Measurements from ENCODE around the gene APOB. TPM values are rescaled to one million over a fixed set of nuclear protein-coding genes. Genes with fewer than 3 reads are reported as not detected.

Gene APOB
- total RNA-seq, 2 experiments from 2014 or later, result not detected

DNA sequence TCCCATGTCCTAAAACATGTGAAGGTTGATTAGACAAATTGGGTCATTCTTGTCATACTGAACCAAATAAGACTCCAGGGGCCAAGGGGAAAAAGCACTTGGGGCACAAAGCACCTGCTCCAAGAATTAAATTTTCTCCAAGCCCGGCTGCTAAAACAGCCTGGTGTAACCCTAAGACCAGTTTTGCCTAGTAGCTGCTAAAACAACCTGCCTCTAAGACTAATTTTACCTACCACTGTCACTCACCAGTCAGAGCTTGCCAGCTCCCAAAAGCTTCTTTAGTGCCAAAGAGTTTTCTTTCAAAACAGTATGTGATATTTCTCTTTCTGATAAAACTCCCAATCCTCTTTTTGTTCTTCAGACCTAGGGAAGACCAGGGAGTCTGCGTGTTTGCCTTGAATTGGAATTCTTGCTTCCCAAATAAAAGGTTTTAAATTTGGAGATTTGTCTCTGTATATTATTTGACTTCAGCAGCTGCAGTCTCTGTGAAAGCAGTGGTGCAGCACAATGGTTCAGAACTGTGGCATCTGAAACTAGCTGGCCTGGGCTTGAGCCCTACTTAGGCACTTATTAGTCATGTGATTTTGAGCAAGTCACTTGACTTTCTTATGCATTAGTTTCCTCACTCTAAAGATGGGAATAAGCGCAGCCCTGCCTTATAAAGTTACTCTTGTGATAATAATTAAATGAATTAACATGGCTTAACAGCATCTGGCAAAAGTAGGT lies 16.2 kb upstream of the APOB start:
- POLR2A ChIA-PET, result no interaction called here
- no peak overlapping the region for H3K27ac Mint-ChIP-seq

DNA sequence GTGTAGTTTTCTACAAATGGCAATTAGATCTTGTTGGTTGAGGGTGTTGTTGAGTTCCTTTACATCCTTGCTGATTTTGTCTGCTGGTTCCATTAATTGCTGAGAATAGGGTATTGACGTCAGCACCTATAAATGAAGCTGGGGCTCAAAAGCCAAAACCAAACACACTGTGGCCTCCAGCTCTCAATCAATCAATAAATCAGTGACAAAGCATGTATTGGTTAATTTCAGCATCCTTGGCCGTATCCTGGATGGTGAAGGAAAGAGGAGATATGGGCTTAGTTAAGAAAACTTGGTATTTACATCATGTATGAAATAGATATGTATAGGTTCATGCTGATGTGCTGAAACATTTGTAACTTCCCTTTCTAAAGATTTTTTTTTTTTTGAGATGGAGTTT lies 13.2 kb upstream of the APOB start:
- DNase-seq, result no peak
- Mint-ChIP-seq H3K4me1 (no peaks in the 10 kb centered on the region), H3K27ac (no peak overlapping the region), H3K4me3 (no peak overlapping the region), H3K27me3 (no peaks in the 10 kb centered on the region), H3K9me3 (no peaks in the 10 kb centered on the region), H3K36me3 (no peaks in the 10 kb centered on the region)
- POLR2A ChIA-PET, result no interaction called here
- no peak for ATAC-seq (ENCODE audit: low read depth)

More for the DNA sequence above, 16.2 kb upstream of the APOB start:
- DNase-seq (no peak), ATAC-seq (ENCODE audit: low read depth) (no peak)
- Mint-ChIP-seq H3K4me1 (no peaks in the 10 kb centered on the region), H3K4me3 (no peak overlapping the region), H3K36me3 (no peaks in the 10 kb centered on the region), H3K27me3 (no peaks in the 10 kb centered on the region), H3K9me3 (no peaks in the 10 kb centered on the region)

DNA sequence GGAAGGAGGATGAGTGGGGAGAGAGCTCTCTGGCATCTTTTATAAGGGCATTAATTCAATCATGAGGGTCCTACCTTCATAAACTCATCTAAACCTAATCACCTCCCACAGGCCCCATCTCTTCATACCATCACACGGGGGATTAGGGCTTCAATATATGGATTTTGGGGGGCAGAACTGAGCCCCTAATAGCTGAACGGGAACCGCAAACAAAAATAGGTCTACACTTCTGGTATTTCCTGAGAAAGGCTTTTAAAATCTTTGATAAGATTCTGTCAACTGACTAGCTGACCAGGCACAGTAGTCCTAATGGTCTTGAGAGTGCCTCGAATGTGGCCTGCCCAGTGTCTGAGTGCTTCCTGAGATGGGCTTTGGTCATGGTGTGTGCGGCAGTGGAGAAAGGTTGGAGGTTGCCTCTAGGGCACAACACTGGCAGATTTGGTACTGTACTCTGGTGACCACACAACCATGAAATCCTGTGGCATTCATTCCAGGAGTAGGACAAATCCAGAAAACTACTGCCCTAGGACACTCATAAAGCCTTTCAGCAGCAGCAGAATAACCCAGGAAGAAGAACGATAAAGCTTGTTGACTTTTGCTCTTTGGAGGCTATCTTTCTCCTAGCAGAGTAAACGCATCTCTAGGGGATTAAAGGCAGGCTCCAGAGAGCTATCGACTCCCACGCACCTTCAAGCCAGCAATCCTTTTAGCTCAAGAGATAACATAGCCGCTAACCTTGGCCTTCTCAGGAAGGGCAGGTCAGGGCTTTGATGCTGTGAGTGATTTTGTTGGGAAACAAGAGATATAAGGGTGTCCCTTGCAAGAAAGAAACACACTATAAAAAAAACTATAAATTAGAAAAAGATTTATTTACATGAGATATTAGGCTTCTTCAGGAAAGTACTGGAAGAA lies 12.3 kb upstream of the APOB start:
- no peak overlapping the region for H3K27ac Mint-ChIP-seq

GRCh38 chr2:21055451-21055850 lies 11.6 kb upstream of the APOB start:
- Mint-ChIP-seq H3K4me3 (no peak overlapping the region), H3K4me1 (no peaks in the 10 kb centered on the region), H3K36me3 (no peaks in the 10 kb centered on the region), H3K27ac (no peak overlapping the region), H3K27me3 (peaks cover 5% of the 10 kb centered on the region), H3K9me3 (no peaks in the 10 kb centered on the region)
- ATAC-seq (ENCODE audit: low read depth) (no peak), DNase-seq (no peak)
- POLR2A ChIA-PET, result no interaction called here

More for the DNA sequence above, 12.3 kb upstream of the APOB start:
- no peaks in the 10 kb centered on the region for H3K4me1 Mint-ChIP-seq
- no peak for ATAC-seq (ENCODE audit: low read depth)
- H3K36me3 Mint-ChIP-seq, result no peaks in the 10 kb centered on the region
- no peak overlapping the region for H3K4me3 Mint-ChIP-seq
- H3K27me3 Mint-ChIP-seq, result peaks cover 5% of the 10 kb centered on the region
- POLR2A ChIA-PET, result no interaction called here
- DNase-seq, result no peak
- no peaks in the 10 kb centered on the region for H3K9me3 Mint-ChIP-seq

DNA sequence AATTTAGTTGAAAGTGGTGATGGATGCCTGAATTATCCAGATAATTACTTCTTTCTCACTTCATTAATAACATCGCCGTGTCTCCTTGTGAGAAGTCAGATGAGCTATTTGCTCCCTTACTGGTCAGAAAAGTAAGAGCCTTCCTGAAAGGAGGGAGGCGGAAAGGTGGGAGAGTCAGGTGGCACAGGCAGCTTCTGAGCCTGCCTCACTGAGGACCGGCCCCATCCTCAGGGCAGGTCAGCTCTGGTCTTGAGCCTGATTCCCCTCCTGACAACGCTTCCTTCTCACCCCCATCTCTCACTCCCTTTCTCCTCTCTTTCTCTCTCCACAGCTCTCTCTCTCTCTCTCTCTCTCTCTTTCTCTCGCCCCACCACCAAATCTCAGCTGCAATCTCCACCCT lies 10.1 kb upstream of the APOB start:
- no peaks in the 10 kb centered on the region for H3K9me3 Mint-ChIP-seq
- no peaks in the 10 kb centered on the region for H3K36me3 Mint-ChIP-seq
- H3K27me3 Mint-ChIP-seq, result peaks cover 5% of the 10 kb centered on the region
- H3K27ac Mint-ChIP-seq, result no peak overlapping the region
- H3K4me1 Mint-ChIP-seq, result no peaks in the 10 kb centered on the region
- DNase-seq (no peak), ATAC-seq (ENCODE audit: low read depth) (no peak)
- POLR2A ChIA-PET, result no interaction called here
- H3K4me3 Mint-ChIP-seq, result no peak overlapping the region

DNA sequence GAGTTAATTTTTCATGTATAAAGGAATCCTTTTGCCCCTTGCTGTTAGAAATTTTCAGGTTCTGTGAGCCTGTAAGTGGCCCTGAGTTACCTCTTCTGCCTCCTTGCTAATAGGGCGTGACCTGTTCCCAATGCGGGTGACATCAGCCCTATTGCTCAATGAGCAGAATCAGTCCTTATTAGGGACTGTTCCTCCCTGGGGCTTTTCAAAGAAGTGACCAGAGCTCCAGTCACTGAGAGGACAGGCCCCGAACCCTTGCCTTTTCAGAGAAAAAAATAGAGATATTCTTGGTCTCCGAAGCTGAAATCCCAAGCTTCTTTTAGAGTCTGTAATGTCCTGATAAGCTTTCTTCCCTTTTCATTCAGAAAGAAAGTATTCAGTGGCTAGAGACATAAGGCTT lies 8.2 kb upstream of the APOB start:
- POLR2A ChIA-PET, result no interaction called here
- Mint-ChIP-seq H3K27me3 (peaks cover 5% of the 10 kb centered on the region), H3K4me1 (no peaks in the 10 kb centered on the region), H3K36me3 (no peaks in the 10 kb centered on the region), H3K4me3 (no peak overlapping the region), H3K9me3 (no peaks in the 10 kb centered on the region), H3K27ac (no peak overlapping the region)
- ATAC-seq (ENCODE audit: low read depth) (no peak), DNase-seq (no peak)

DNA sequence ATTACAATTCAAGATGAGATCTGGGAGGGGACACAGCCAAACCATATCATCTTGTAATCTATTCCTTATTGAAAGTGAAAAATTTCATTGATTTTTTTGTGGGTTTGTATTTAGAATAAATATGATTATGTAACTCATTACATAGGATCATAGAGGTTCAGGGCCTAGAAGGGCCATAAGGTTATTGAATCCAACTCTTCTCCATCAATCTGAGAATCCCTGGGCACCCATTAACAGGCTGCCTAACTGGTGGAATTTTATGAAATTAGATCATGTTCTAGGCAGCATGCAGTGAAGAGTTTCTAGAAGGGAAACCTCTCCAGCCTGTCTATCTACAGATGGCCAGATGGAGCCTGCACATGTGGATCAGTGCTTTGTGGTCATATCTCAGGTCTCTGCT lies 6.3 kb upstream of the APOB start:
- no peak for ATAC-seq (ENCODE audit: low read depth)
- no peak for DNase-seq
- no peak overlapping the region for H3K27ac Mint-ChIP-seq
- POLR2A ChIA-PET, result no interaction called here
- peaks cover 13% of the 10 kb centered on the region for H3K27me3 Mint-ChIP-seq
- H3K9me3 Mint-ChIP-seq, result no peaks in the 10 kb centered on the region
- H3K4me3 Mint-ChIP-seq, result no peak overlapping the region
- no peaks in the 10 kb centered on the region for H3K36me3 Mint-ChIP-seq
- no peaks in the 10 kb centered on the region for H3K4me1 Mint-ChIP-seq

GRCh38 chr2:21047141-21048009 lies 3.5 kb upstream of the APOB start:
- no peaks in the 10 kb centered on the region for H3K36me3 Mint-ChIP-seq
- DNase-seq (no peak), ATAC-seq (ENCODE audit: low read depth) (no peak)
- POLR2A ChIA-PET, result no interaction called here
- H3K9me3 Mint-ChIP-seq, result no peaks in the 10 kb centered on the region
- peaks cover 30% of the 10 kb centered on the region for H3K27me3 Mint-ChIP-seq
- peaks cover 3% of the 10 kb centered on the region for H3K4me1 Mint-ChIP-seq
- no peak overlapping the region for H3K4me3 Mint-ChIP-seq
- H3K27ac Mint-ChIP-seq, result no peak overlapping the region

DNA sequence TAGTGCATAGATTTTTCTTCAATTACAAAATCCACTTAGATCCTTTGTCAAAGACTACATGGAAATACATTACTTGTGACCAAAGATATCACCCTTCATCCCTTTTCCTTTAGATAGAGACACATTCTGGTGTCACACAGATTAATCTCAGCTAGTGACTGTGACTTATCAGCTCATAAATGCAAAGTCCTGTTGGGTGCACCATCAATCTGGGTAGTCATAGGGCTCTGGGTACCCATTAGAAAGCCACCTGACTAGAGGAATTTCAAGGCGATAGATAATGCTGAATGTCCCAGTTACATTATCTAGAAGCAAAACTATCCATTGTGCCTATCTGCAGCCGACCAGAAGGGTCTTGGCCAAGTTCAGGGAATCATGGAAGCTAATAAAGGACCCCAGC lies 2.6 kb upstream of the APOB start:
- Mint-ChIP-seq H3K4me1 (peaks cover 3% of the 10 kb centered on the region), H3K36me3 (no peaks in the 10 kb centered on the region), H3K9me3 (no peaks in the 10 kb centered on the region), H3K27ac (no peak overlapping the region), H3K4me3 (no peak overlapping the region), H3K27me3 (peaks cover 24% of the 10 kb centered on the region)
- ATAC-seq (ENCODE audit: low read depth) (no peak), DNase-seq (no peak)
- POLR2A ChIA-PET, result no interaction called here

GRCh38 chr2:21044694-21045371 lies 960 bp upstream of the APOB start:
- ATAC-seq (ENCODE audit: low read depth) (no peak), DNase-seq (no peak)
- Mint-ChIP-seq H3K27me3 (peaks cover 26% of the 10 kb centered on the region), H3K4me1 (peaks cover 3% of the 10 kb centered on the region), H3K36me3 (no peaks in the 10 kb centered on the region), H3K27ac (no peak overlapping the region), H3K9me3 (no peaks in the 10 kb centered on the region), H3K4me3 (no peak overlapping the region)
- POLR2A ChIA-PET, result no interaction called here

GRCh38 chr2:21042958-21043743 lies 722 bp downstream of the APOB start:
- DNase-seq (peak; percentile 68), ATAC-seq (ENCODE audit: low read depth) (peak; percentile 61)
- Mint-ChIP-seq H3K27me3 (peaks cover 29% of the 10 kb centered on the region), H3K27ac (no peak overlapping the region), H3K36me3 (no peaks in the 10 kb centered on the region), H3K4me3 (no peak overlapping the region), H3K9me3 (no peaks in the 10 kb centered on the region), H3K4me1 (peaks cover 3% of the 10 kb centered on the region)
- POLR2A ChIA-PET, result no interaction called here

DNA sequence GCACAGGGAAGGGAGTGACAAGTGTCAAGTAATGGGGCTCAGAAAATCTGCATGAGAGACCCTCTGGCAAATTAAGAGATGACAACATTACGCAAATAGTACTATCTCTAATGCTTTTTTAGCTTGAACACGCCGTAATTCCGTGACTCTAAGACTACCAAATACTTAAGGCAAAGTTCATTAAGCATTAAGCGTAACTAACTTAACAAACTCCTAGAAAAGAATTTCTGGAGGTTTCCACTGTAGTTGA lies 1.2 kb downstream of the APOB start:
- ATAC-seq (ENCODE audit: low read depth), result no peak
- POLR2A ChIA-PET, result no interaction called here
- Mint-ChIP-seq H3K36me3 (no peaks in the 10 kb centered on the region), H3K9me3 (no peaks in the 10 kb centered on the region), H3K4me1 (peaks cover 3% of the 10 kb centered on the region), H3K27ac (no peak overlapping the region), H3K27me3 (peaks cover 29% of the 10 kb centered on the region), H3K4me3 (no peak overlapping the region)
- DNase-seq, result no peak

Measured in activated naive CD8-positive, alpha-beta T cell treated with anti-CD3 and anti-CD28 coated beads, Interleukin-2, amount 10 ng/mL, durations not matched to agents 7 days and 5 days (primary cell).